ENCODE data around the gene SRGAP2B. TPM values are rescaled to one million over a fixed set of nuclear protein-coding genes. Genes with fewer than 3 reads are reported as not detected.
"Not testable (repeated sequence)": the region's sequence is repeated elsewhere in the genome, so short reads cannot be mapped to it uniquely, and the experiment has no call there.

The SRGAP2B gene
- total RNA-seq, 1 donor from 2014 or later: 6.5 TPM

DNA sequence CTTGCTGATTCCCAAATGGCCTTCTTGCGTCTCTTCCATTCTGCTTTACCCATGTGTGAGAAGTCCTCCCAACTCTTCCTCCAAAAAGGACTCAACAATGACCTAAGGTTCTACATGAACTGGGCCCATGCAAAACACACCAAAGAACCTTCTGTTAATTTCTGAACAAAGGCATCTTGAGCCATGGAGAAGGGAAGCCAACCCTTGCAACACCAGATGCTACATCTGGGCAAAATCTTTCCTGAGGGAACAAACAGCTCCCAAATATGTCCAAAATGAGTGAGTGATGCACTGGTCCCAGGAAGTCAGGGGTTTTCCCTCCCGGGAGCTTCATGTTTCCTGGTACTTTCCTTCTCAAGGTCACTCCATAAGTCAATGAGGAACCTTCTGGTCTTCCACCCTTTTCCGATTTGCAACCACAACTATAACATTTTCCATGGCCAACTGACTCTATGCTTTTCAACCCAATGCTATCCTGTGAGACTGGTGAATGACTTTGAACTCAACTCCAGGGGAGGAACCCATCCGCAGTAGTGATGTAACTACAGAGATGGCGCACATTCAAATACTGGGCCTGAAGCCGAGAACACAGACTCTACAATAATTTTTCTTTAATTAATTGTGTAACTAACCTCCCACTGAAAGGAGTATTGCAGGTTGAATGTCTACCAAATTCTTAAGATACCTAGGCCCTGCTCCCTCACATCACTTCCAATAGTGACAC lies 112.2 kb downstream of the SRGAP2B start:
- H3K4me3 ChIP-seq; DNase-seq (ENCODE audit: low spot score in 2 of 2); H3K27me3 ChIP-seq; intact Hi-C loops (cut with DNase I); H3K4me1 ChIP-seq; H3K36me3 ChIP-seq; H3K9me3 ChIP-seq; H3K27ac ChIP-seq: not testable (repeated sequence)

DNA sequence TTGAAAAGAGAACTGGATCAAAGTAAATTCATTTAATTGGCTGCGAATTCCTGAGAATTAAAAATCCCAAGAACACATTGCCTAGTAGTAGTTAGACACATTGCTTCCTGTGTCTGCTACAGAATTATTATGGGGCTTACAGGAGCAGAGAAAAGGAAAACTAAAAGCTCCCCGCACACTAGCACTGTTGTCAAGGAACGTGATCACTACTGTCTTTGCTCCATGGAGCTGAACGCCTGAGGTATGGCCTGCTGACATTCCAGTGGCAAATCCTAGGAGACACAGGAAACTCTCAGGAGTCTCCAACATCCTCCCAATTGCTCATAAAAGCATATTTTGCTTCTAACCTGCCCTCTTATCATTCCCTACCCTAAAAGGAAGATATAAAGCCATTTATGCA lies 114.0 kb downstream of the SRGAP2B start:
- H3K27me3 ChIP-seq; H3K4me3 ChIP-seq; H3K9me3 ChIP-seq; DNase-seq (ENCODE audit: low spot score in 2 of 2); H3K4me1 ChIP-seq; intact Hi-C loops (cut with DNase I); H3K27ac ChIP-seq; H3K36me3 ChIP-seq: not testable (repeated sequence)

DNA sequence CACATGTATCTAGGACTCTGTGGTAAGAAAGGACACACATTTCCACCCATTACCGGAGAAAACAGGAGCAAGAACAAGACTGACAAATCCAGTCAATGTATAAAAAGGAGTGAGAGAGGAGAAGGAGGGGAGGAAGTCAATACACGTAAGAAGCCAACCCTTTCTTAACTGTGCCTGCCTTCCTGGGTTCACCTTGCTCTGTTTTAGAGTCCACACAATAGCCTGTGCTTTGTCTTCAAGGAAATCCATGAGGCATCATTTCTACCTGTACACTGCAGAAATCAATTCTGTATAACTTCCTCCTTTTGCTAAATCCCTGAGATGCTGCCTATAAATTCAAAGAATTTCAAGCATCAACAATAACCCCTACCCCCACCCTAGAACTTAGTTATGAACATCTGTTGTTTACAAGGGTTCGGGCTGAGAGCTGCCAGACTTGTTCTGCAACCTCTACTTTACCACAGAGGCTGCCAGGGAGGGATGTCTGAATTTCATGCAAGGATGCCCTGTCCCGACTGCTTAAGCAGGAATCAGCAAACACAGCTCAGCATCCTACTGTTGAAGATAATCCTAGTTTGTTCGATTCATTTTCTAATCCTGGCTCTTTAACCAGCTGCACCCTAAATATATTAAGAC lies 115.0 kb downstream of the SRGAP2B start:
- not testable (repeated sequence) for H3K27me3 ChIP-seq, H3K36me3 ChIP-seq

DNA sequence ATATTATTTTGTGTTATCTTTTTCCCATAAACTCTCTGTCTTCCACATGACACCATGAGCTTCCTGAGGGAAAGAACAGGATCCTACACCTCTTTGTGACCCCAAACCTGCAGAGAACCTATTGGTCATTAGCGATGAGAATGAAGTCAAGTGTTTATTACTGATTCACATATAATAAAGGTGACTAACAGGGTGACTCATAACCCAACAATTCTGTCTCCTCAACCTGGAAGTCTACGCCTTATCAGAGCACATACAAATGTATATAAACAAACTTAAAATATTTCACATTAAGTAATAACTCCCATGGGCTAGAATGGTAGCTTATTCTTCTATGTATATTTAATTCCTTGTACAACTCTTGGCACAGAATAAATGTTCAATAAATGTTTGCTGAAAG lies 117.3 kb downstream of the SRGAP2B start:
- H3K4me1 ChIP-seq; H3K27me3 ChIP-seq; H3K36me3 ChIP-seq; H3K4me3 ChIP-seq; DNase-seq (ENCODE audit: low spot score in 2 of 2); H3K9me3 ChIP-seq; intact Hi-C loops (cut with DNase I); H3K27ac ChIP-seq: not testable (repeated sequence)

More for the DNA sequence above, 115.0 kb downstream of the SRGAP2B start:
- H3K9me3 ChIP-seq; H3K4me1 ChIP-seq; H3K4me3 ChIP-seq; DNase-seq (ENCODE audit: low spot score in 2 of 2); intact Hi-C loops (cut with DNase I); H3K27ac ChIP-seq: not testable (repeated sequence)

DNA sequence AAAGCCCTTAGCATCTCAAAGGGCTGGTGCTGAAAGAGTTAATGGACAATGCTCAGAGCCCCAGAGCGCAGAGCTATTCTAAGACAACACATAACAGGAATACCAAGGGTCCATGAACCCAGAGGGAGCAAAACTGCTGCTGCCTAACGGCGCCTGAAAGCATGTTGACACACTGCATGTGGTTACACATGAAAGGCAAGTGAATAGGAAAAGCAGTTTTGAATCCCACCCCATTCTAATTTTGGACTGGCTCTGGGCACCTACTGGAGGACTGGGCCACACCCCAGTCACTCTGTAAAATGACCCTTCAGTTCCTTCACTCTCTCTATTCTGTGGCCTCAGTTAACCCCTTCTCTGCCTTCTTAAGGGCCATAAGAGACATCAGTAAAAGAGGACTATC lies 123.2 kb downstream of the SRGAP2B start:
- H3K36me3 ChIP-seq; H3K9me3 ChIP-seq; intact Hi-C loops (cut with DNase I); H3K27me3 ChIP-seq; H3K4me3 ChIP-seq; DNase-seq (ENCODE audit: low spot score in 2 of 2); H3K4me1 ChIP-seq; H3K27ac ChIP-seq: not testable (repeated sequence)

DNA sequence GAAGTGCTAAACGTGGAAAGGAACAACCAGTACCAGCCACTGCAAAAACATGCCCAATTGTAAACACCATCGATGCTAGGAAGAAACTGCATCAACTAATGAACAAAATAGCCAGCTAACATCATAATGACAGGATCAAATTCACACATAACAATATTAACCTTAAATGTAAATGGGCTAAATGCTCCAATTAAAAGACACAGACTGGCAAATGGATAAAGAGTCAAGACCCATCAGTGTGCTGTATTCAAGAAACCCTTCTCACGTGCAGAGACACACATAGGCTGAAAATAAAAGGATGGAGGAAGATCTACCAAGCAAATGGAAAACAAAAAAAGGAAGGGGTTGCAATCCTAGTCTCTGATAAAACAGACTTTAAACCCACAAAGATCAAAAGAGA lies 128.6 kb downstream of the SRGAP2B start:
- H3K9me3 ChIP-seq; H3K27me3 ChIP-seq; H3K4me1 ChIP-seq; H3K36me3 ChIP-seq; DNase-seq (ENCODE audit: low spot score in 2 of 2); intact Hi-C loops (cut with DNase I); H3K4me3 ChIP-seq; H3K27ac ChIP-seq: not testable (repeated sequence)

DNA sequence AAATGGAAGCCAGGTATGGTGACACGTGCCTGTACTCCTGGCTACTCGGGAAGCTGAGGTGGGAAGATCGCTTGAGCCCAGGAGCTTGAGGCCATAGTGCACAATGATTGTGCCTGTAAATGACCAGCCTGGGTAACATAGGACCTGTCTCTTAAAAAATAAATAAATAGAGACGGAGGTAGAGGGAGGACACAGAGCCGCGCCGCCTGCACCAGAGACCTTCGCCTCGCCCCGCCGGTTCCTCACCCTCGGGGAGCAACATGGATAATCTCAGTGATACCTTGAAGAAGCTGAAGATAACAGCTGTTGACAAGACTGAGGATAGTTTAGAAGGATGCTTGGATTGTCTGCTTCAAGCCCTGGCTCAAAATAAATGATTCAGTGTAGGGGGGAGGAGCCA lies 130.4 kb downstream of the SRGAP2B start:
- intact Hi-C loops (cut with DNase I); DNase-seq (ENCODE audit: low spot score in 2 of 2): not testable (repeated sequence)

DNA sequence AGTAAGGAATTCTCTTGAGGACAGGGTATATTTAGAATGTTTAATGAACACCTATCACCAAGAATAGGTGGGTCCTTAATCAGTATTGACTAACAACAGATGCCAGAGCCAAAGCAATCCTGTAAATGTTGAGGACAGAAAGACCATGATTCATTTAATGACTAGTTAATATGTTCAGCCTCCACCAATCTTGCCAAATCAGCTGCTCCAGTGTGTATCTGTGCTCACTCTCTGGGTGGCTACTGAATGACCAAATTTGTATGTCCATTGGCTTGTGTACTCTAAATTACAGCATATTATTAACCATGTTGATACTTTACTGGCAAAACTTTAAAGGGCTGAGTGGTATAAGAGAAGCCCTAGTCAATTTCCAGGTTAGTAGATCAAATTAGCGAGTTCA lies 130.9 kb downstream of the SRGAP2B start:
- H3K4me1 ChIP-seq; H3K9me3 ChIP-seq; H3K36me3 ChIP-seq; H3K27me3 ChIP-seq; H3K4me3 ChIP-seq; intact Hi-C loops (cut with DNase I); DNase-seq (ENCODE audit: low spot score in 2 of 2); H3K27ac ChIP-seq: not testable (repeated sequence)

More for the DNA sequence above, 130.4 kb downstream of the SRGAP2B start:
- not testable (repeated sequence) for H3K27ac ChIP-seq, H3K4me3 ChIP-seq, H3K9me3 ChIP-seq, H3K27me3 ChIP-seq, H3K4me1 ChIP-seq, H3K36me3 ChIP-seq

DNA sequence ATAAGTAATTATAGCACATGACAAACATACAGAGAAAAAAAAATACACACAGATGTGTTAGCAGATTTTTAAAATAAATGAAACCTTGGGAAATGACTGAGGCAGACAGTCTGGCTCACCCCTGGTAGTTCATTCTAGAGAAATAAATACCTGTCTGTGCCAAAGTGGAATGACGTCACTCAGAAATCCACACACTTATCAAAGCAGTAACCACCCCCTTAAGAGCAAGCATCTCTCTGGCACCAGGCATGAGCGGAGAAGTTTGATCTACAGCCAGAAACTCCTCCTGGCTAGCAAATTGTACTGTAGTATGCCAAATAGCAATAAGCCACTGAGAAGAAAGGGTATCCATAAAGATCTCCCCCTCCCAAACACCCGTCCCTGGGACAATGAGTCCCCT lies 131.6 kb downstream of the SRGAP2B start:
- H3K27ac ChIP-seq; H3K27me3 ChIP-seq; intact Hi-C loops (cut with DNase I); H3K36me3 ChIP-seq; H3K4me3 ChIP-seq; H3K4me1 ChIP-seq; H3K9me3 ChIP-seq; DNase-seq (ENCODE audit: low spot score in 2 of 2): not testable (repeated sequence)

DNA sequence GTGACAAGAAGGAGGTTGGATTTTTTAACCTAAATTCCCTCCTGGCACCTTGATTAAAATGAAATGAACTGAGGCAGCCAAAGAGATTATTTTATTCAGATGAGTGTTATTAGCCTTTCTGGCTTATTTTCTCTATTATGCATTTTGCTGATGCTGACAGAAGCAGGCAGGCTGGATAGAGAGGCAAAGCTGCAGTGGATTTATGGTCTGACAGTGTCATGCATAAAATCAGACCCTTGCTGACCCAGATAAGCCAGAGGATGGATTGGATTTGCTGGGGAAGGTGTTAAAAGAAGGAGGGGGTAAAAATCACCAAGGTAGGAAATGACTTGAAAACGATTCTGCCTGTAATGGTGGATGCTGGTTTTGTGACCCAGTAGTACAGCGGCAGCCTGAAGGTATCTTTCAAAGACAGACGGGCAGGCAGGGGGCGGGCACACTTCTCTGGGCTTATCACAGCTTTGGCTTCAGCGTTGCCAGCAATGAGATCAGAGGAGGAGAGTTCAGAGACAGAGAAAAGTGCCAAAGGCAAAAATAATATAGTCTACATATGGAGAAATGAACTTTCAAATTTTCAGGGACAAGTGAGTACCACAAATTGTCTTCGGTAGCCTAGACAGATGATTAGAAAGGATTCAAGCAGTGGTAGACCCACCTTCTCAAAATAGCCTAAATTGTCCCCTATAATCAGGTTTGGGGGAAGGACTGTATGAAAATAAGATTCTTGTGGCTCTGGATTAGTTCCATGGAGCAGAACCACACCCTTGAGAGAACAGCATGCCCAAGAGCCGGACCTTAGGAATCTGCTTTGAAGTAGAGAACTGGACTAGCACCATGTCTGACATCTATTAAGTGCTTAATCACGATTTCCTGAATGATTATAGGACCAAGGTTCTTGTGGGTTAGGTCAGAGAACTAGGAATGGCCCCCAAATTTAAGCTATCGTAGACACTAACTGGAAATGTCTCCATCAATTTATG lies 133.2 kb downstream of the SRGAP2B start:
- H3K4me3 ChIP-seq; H3K9me3 ChIP-seq; DNase-seq (ENCODE audit: low spot score in 2 of 2); intact Hi-C loops (cut with DNase I); H3K27ac ChIP-seq; H3K27me3 ChIP-seq; H3K4me1 ChIP-seq; H3K36me3 ChIP-seq: not testable (repeated sequence)

DNA sequence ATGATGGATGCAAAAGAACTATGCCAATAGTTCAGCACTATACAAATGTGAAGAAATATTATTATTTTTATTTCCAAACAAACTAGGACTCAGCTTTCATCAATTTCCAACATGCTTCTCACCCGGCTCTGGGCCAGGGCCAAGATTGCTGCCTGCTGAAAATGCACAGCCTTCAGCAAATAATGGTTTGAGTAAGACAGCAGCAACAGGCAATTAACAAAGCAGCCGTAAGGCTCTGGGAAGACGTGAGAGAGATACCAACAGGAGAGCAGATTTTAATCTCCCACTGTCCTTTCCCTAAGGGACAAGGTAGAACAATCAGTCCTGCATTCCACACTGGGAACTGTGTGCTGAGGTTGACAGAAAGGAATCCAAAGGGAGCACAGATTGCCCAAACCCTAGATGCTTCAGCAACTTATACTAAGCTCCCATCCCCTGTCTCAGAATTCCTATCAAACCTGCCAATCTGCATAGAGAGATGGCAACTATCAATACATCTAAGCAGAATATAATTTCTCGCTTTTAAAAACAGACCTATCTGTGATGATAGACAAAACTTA lies 134.1 kb downstream of the SRGAP2B start:
- H3K9me3 ChIP-seq; H3K36me3 ChIP-seq; H3K27ac ChIP-seq; H3K4me3 ChIP-seq; DNase-seq (ENCODE audit: low spot score in 2 of 2); H3K27me3 ChIP-seq; H3K4me1 ChIP-seq; intact Hi-C loops (cut with DNase I): not testable (repeated sequence)

DNA sequence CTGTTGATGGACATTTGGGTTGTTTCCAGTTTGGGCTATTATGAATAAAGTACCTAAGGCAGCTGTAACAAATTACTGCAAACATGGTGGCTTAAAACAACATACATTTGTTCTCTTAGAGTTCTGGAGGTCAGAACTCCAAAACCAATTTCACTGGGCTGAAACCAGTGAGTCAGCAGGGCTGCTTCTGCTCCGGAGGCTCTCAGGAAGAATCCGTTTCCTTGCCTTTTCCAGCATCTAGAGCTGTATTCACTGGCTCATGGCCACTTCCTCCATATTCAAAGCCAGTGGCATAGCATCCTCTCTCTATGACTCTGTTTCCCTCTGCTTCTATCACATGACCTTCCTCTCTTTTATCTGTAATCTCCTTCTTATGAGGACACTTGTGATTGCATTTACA lies 146.7 kb downstream of the SRGAP2B start:
- DNase-seq (ENCODE audit: low spot score in 2 of 2); H3K4me3 ChIP-seq; H3K27ac ChIP-seq; H3K9me3 ChIP-seq; H3K4me1 ChIP-seq; intact Hi-C loops (cut with DNase I); H3K36me3 ChIP-seq; H3K27me3 ChIP-seq: not testable (repeated sequence)

DNA sequence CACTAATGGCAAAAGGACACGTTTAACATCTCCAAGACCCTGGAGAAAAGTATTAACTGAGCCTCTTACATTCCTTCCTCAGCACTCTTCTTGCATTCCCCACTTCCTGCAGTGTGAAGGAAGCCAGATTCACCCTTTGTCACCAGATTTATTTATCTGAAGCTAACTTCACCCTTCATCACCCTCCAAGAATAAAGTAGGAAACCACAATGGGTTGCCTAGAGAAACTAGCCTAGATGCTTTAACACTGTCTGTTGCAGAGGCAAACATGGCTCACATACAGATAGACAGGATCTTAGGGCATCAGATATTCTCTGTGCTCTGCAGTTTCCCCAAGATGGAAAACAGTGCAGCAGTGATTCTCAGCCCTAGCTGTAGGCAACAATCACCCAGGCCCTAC lies 147.6 kb downstream of the SRGAP2B start:
- H3K4me3 ChIP-seq; H3K27ac ChIP-seq; H3K36me3 ChIP-seq; H3K27me3 ChIP-seq; DNase-seq (ENCODE audit: low spot score in 2 of 2); intact Hi-C loops (cut with DNase I); H3K4me1 ChIP-seq; H3K9me3 ChIP-seq: not testable (repeated sequence)
